HEK293 (cell line): ENCODE results near the gene LRP1.

ENCODE experiments used
- CTCF ChIA-PET: fragments of 350-600 bp; formaldehyde crosslinking; extraction: SDS; loops from one replicate; lab custom pipeline; 2021; ENCODE audit warnings: antibody characterized with exemption; lab: Yijun Ruan, JAX
- POLR2A ChIA-PET: fragments of 300-600 bp; formaldehyde crosslinking; extraction: SDS; loops from one replicate; lab custom pipeline; 2020; ENCODE audit warnings: antibody characterized with exemption, inconsistent platforms; lab: Yijun Ruan, JAX
- H3K27ac ChIP-seq: fragments of 200-500 bp; sonication (Bioruptor generic); 2 replicates; pipeline ENCODE4 v1.5.1; 2014; ENCODE audit warnings: low read depth, low read length, control low read depth, inconsistent platforms; ENCODE audit errors: extremely low read depth
- H3K36me3 ChIP-seq, 2 experiments: fragments of 200-500 bp in 1 of 2; sonication (Bioruptor generic) in 1 of 2; 1 replicate in 1 of 2; 2 replicates in 1 of 2; pipeline ENCODE4 v1.5.1; 2014 to 2017; ENCODE audit warnings: inconsistent platforms in 2 of 2, low read length in 2 of 2; ENCODE audit not compliant: control insufficient read depth in 2 of 2, insufficient read depth in 1 of 2
- H3K4me1 ChIP-seq: fragments of 200-500 bp; sonication (Bioruptor generic); 2 replicates; pipeline ENCODE4 v1.5.1; 2014; ENCODE audit warnings: mild to moderate bottlenecking, low read length, inconsistent platforms; ENCODE audit not compliant: control insufficient read depth, insufficient read depth
- H3K4me3 ChIP-seq: 2 replicates; pipeline ENCODE4 v1.5.1; 2011; ENCODE audit warnings: low read depth, mild to moderate bottlenecking, control low read depth, low read length, moderate library complexity
- H3K9me3 ChIP-seq: fragments of 200-500 bp; sonication (Bioruptor generic); 2 replicates; pipeline ENCODE4 v1.5.1; 2014; ENCODE audit warnings: low read depth, low read length, inconsistent platforms; ENCODE audit not compliant: control insufficient read depth, insufficient read depth
- KLF1 ChIP-seq: fragments of 450-650 bp; formaldehyde crosslinking; IDR thresholded peaks from 2 replicates; pipeline ENCODE4 v1.5.1; 2016; ENCODE audit warnings: missing biosample characterization, missing genetic modification characterization
- SCRT2 ChIP-seq: fragments of 450-650 bp; formaldehyde crosslinking; IDR thresholded peaks from 2 replicates; pipeline ENCODE4 v1.5.1; 2016; ENCODE audit warnings: missing biosample characterization, missing genetic modification characterization
- ZBTB17 ChIP-seq: fragments of 450-650 bp; formaldehyde crosslinking; IDR thresholded peaks from 2 replicates; pipeline ENCODE4 v1.5.1; 2016; ENCODE audit warnings: missing biosample characterization, missing genetic modification characterization
- ZFP41 ChIP-seq: fragments of 450-650 bp; formaldehyde crosslinking; IDR thresholded peaks from 2 replicates; pipeline ENCODE4 v1.5.1; 2016; ENCODE audit warnings: missing biosample characterization, missing genetic modification characterization, borderline replicate concordance
- ZNF366 ChIP-seq: fragments of 450-650 bp; formaldehyde crosslinking; conservative IDR thresholded peaks from 2 replicates; pipeline ENCODE4 v1.5.1; 2016; ENCODE audit warnings: missing biosample characterization, missing genetic modification characterization
- ZNF518A ChIP-seq: fragments of 450-650 bp; formaldehyde crosslinking; conservative IDR thresholded peaks from 2 replicates; pipeline ENCODE4 v1.5.1; 2016; ENCODE audit warnings: low read depth, missing biosample characterization, missing genetic modification characterization
- ZNF558 ChIP-seq: fragments of 450-650 bp; formaldehyde crosslinking; IDR thresholded peaks from 2 replicates; pipeline ENCODE4 v1.5.1; 2016; ENCODE audit warnings: missing biosample characterization, missing genetic modification characterization
- ZNF561 ChIP-seq: fragments of 450-650 bp; IDR thresholded peaks from 2 replicates; pipeline ENCODE4 v1.5.1; 2018; ENCODE audit warnings: missing biosample characterization, missing genetic modification characterization, borderline replicate concordance
- ZNF621 ChIP-seq: fragments of 450-650 bp; formaldehyde crosslinking; IDR thresholded peaks from 2 replicates; pipeline ENCODE4 v1.5.1; 2017; ENCODE audit warnings: missing biosample characterization, missing genetic modification characterization
- ZNF707 ChIP-seq: fragments of 450-650 bp; formaldehyde crosslinking; IDR thresholded peaks from 2 replicates; pipeline ENCODE4 v1.5.1; 2016; ENCODE audit warnings: missing biosample characterization, missing genetic modification characterization
- ZNF747 ChIP-seq: fragments of 450-650 bp; formaldehyde crosslinking; IDR thresholded peaks from 2 replicates; pipeline ENCODE4 v1.5.1; 2016; ENCODE audit warnings: missing biosample characterization, missing genetic modification characterization
- ZNF792 ChIP-seq: fragments of 450-650 bp; formaldehyde crosslinking; IDR thresholded peaks from 2 replicates; pipeline ENCODE4 v1.5.1; 2016; ENCODE audit warnings: missing biosample characterization, missing genetic modification characterization
- ZNF830 ChIP-seq: fragments of 450-650 bp; IDR thresholded peaks from 2 replicates; pipeline ENCODE4 v1.5.0; 2018; ENCODE audit warnings: missing biosample characterization, missing genetic modification characterization, low read depth, mild to moderate bottlenecking, moderate library complexity
- TF ChIP-seq, protein P1 (sequence below): fragments of 450-650 bp; formaldehyde crosslinking; IDR thresholded peaks from 2 replicates; pipeline ENCODE4 v1.5.1; 2017; ENCODE audit warnings: missing biosample characterization, missing genetic modification characterization
- TF ChIP-seq, protein P2 (sequence below): fragments of 450-650 bp; formaldehyde crosslinking; optimal IDR thresholded peaks from 2 replicates; pipeline ENCODE3; 2016; ENCODE audit warnings: missing biosample characterization, mild to moderate bottlenecking, missing genetic modification characterization
- TF ChIP-seq, protein P3 (sequence below): fragments of 450-650 bp; formaldehyde crosslinking; IDR thresholded peaks from 2 replicates; pipeline ENCODE4 v1.5.1; 2016; ENCODE audit warnings: missing biosample characterization, missing genetic modification characterization

Gene LRP1

GRCh38 chr12:57109207-57110103 lies 18.8 kb upstream of the LRP1 start:
- TF ChIP-seq ZNF561 (no peak), ZNF830 (tag by site-specific recombination) (no peak), ZBTB17 (no peak), ZNF707 (no peak), SCRT2 (tag by site-specific recombination) (peak; percentile 41; the same call in 1 of the 2 replicates), ZNF621 (tag by site-specific recombination) (no peak), ZNF792 (tag by site-specific recombination) (no peak), ZFP41 (tag by site-specific recombination) (no peak), ZNF366 (tag by site-specific recombination) (peak; percentile 72), ZNF518A (tag by site-specific recombination) (no peak)
- CTCF ChIA-PET = interaction anchor here (0.6 to 6.4 kb wide), 7 partner anchors 14 to 823 kb away, joined by 3 to 135 read pairs (median 3); no protein-coding TSS in a partner anchor
- no peak overlapping the region for H3K27ac ChIP-seq
- no peaks in the 10 kb centered on the region for H3K9me3 ChIP-seq
- peaks cover 0 to 16% of the 10 kb centered on the region in 2 experiments; a peak in 1 of 3 replicates for H3K36me3 ChIP-seq
- POLR2A ChIA-PET = interaction anchor here (1.6 kb wide), 1 partner anchor 18 kb away, joined by 10 read pairs; no protein-coding TSS in a partner anchor
- H3K4me3 ChIP-seq = no peak overlapping the region
- H3K4me1 ChIP-seq = 0 out of 2 replicates have a peak, but pooled peaks cover 3% of the 10 kb centered on the region

- peaks cover 0 to 13% of the 10 kb centered on the region in 2 experiments; a peak in 1 of 3 replicates for H3K36me3 ChIP-seq
- CTCF ChIA-PET = interaction anchor here (0.6 to 6.4 kb wide), 22 partner anchors 9 to 518 kb away, joined by 3 to 135 read pairs (median 12); partner anchors contain the start of genes MYO1A and ZBTB39
These were observed 17.9 kb upstream of the LRP1 start for GRCh38 chr12:57110104-57111030.

More at GRCh38 chr12:57110104-57111030, 17.9 kb upstream of the LRP1 start:
- H3K4me1 ChIP-seq = 0 out of 2 replicates have a peak, but pooled peaks cover 3% of the 10 kb centered on the region
- H3K9me3 ChIP-seq = no peaks in the 10 kb centered on the region
- TF ChIP-seq, protein P1, sequence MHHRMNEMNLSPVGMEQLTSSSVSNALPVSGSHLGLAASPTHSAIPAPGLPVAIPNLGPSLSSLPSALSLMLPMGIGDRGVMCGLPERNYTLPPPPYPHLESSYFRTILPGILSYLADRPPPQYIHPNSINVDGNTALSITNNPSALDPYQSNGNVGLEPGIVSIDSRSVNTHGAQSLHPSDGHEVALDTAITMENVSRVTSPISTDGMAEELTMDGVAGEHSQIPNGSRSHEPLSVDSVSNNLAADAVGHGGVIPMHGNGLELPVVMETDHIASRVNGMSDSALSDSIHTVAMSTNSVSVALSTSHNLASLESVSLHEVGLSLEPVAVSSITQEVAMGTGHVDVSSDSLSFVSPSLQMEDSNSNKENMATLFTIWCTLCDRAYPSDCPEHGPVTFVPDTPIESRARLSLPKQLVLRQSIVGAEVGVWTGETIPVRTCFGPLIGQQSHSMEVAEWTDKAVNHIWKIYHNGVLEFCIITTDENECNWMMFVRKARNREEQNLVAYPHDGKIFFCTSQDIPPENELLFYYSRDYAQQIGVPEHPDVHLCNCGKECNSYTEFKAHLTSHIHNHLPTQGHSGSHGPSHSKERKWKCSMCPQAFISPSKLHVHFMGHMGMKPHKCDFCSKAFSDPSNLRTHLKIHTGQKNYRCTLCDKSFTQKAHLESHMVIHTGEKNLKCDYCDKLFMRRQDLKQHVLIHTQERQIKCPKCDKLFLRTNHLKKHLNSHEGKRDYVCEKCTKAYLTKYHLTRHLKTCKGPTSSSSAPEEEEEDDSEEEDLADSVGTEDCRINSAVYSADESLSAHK (tag by site-specific recombination) = peak; percentile 63
- TF ChIP-seq, protein P2, sequence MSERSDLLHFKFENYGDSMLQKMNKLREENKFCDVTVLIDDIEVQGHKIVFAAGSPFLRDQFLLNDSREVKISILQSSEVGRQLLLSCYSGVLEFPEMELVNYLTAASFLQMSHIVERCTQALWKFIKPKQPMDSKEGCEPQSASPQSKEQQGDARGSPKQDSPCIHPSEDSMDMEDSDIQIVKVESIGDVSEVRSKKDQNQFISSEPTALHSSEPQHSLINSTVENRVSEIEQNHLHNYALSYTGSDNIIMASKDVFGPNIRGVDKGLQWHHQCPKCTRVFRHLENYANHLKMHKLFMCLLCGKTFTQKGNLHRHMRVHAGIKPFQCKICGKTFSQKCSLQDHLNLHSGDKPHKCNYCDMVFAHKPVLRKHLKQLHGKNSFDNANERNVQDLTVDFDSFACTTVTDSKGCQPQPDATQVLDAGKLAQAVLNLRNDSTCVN = no peak
- TF ChIP-seq KLF1 (tag by site-specific recombination) (peak; percentile 35; the same call in 1 of the 2 replicates), ZNF558 (tag by site-specific recombination) (no peak), ZNF747 (no peak)
- TF ChIP-seq, protein P3, sequence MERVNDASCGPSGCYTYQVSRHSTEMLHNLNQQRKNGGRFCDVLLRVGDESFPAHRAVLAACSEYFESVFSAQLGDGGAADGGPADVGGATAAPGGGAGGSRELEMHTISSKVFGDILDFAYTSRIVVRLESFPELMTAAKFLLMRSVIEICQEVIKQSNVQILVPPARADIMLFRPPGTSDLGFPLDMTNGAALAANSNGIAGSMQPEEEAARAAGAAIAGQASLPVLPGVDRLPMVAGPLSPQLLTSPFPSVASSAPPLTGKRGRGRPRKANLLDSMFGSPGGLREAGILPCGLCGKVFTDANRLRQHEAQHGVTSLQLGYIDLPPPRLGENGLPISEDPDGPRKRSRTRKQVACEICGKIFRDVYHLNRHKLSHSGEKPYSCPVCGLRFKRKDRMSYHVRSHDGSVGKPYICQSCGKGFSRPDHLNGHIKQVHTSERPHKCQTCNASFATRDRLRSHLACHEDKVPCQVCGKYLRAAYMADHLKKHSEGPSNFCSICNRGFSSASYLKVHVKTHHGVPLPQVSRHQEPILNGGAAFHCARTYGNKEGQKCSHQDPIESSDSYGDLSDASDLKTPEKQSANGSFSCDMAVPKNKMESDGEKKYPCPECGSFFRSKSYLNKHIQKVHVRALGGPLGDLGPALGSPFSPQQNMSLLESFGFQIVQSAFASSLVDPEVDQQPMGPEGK (tag by site-specific recombination) = no peak
- no peak overlapping the region; the same call in 1 of the 2 replicates for H3K27ac ChIP-seq
- POLR2A ChIA-PET = interaction anchor here (0.8 to 2.5 kb wide), 8 partner anchors 7 to 465 kb away, joined by 3 to 47 read pairs (median 17); partner anchors contain the start of genes LRP1, NAB2 and NEMP1
- H3K4me3 ChIP-seq = peak overlapping the region; percentile 15
